GM18867 (cell line): ENCODE measurements around the gene PIGV.
"Not testable (repeated sequence)": the region's sequence is repeated elsewhere in the genome, so short reads cannot be mapped to it uniquely, and the experiment has no call there.

Experiments
- ATAC-seq: cut with Tn5 transposase; IDR thresholded peaks from one replicate; pipeline ENCODE4 v1.9.1; 2021; ENCODE audit warnings: mild to moderate bottlenecking, moderate library complexity; ENCODE audit not compliant: unreplicated experiment

Gene PIGV

DNA sequence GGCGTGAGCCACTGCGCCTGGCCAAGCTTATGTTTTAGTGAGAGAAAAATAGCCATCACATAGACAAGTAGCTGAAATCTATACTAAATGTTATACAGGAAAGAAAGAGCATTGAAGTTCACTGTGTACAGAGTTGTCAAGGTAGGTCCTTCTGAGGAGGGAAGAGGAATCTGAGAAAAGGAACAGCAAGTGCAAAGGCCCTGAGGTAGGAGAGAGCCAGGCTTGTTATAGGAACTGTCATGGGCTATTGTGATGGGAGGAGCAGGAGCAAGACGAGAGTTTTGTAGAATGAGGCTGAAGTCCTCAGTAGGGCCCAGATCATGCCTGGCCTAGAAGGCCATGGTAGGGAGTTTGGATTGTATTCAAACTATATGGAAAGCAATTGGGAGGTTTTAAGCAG, 43.3 kb downstream of the PIGV start:
- ATAC-seq, result no peak

DNA sequence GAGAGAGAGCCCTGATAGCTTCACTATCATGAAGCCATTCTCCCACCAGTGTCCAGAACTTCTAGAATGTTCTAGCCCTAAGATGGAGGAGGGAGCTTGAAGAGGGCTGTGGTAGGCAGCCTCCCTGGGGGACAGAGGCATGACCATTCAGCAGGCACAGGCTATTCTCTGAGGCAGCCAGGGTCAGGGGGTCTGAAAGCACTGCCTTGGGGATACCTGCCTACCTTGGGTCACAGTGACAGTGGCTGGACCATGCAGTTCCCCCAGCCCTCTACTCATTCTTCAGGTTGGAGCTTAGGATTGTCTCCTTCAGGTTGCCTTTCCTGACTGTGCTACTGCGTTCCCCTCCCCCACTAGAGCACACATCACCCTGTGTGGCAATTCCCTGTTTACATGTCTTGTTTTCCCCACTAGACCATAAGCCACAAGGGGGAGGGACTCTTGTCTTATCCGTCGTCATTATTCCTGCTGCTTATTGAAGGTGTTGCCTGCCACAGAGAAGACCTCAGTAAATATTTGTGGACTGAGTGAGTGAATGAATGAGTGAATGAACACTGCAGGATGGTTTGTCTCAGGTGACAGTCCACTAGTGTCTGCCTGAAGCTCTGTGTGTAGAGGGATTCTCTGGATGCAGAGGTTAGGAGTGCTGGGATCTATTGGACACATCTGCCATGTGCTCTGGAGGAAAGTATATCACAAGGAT, 43.9 kb downstream of the PIGV start:
- ATAC-seq, result no peak

DNA sequence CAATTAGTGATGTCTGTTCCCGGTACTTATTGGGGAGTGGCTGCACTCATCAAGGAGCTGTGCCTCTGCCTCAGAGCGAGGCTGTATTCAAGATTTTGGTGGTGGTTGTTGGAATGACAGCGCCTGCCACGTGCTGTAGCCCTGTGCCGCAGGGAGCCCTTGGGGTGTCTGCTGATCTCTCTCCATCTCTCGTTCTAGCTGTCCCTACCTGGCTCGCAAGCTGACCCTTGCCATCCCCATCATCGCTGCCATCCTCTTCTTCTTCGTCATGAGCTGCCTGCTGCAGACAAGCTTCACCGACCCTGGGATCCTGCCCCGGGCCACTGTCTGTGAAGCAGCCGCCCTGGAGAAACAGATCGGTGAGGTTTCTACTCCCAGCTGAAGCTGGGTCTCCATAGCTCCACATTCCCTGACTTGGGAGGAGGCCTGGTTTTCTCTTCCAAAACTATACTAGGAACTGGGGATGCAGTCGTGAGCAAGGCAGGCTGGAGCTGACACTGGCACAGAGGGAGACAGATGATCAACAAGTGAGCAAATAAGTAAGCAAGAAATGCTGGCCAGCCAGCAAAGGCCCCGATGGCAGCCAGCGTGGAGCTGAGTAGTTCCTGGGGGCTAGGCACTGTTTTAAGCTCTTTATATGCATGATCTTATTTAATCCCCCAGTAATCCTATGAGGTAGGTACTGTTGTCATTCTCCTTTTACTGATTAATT, 44.7 kb downstream of the PIGV start:
- no peak for ATAC-seq

DNA sequence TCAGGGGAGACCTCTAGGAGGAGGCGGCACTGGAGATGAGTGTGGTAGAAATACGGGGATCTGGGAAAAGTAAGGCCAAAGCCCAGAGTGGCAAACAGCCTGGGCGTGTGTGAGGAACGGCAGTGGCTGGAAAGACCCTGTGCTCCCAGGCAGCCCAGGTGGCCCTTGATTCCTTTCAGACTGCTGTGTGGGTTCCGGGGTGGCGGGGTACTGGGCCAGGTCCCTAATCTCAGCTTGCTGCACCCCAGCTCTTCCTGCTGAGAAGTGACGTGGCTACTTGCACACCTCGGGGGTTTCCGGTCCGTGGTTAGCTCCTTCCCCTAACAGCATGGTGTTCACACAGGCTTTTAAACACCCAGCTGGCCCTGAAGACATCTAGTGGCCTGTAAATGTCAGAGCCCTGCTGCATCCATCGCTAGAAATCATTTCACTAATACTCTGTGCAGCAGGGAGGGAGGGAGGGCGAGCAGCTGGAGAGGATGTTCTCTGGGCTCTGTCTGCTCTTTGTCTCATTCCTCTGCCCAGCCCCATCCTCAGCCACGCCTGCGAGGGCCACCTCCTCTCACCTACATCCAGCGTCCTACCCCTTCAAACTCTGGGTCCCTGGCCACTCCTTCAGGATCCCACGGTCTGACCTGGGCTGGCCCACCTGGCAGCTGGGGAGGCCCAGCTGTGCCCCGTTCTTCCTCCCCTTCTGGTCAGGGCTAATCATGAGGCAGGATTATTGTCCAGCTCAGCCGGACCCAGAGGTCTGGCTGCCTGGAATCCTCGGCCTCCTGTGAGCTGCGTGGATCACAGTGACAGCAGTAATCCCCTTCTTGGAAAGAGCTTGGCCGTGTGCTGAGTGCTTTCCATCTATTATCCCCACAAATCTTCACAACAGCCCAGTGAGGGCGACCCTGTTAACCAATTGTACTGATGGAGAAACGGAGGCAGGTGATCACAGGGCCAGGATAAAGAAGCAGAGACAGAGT, 46.0 kb downstream of the PIGV start:
- peak; percentile 83 for ATAC-seq

DNA sequence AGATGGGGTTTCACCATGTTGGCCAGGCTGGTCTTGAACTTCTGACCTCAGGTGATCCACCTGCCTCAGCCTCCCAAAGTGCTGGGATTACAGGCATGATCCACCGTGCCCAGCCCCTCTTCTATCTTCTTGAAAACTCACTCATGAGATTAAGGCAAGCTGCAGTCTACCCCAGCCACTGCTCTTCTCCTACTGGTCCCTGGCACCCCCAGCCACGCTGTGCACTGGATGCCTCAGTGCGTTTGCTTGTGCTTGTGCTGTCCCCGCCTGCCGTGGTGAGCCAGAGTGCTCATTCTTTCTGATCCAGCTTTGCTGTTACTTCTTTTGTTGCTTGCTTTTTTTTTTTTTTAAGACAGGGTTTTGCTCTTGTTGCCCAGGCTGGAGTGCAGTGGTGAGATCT, 49.9 kb downstream of the PIGV start:
- not testable (repeated sequence) for ATAC-seq

DNA sequence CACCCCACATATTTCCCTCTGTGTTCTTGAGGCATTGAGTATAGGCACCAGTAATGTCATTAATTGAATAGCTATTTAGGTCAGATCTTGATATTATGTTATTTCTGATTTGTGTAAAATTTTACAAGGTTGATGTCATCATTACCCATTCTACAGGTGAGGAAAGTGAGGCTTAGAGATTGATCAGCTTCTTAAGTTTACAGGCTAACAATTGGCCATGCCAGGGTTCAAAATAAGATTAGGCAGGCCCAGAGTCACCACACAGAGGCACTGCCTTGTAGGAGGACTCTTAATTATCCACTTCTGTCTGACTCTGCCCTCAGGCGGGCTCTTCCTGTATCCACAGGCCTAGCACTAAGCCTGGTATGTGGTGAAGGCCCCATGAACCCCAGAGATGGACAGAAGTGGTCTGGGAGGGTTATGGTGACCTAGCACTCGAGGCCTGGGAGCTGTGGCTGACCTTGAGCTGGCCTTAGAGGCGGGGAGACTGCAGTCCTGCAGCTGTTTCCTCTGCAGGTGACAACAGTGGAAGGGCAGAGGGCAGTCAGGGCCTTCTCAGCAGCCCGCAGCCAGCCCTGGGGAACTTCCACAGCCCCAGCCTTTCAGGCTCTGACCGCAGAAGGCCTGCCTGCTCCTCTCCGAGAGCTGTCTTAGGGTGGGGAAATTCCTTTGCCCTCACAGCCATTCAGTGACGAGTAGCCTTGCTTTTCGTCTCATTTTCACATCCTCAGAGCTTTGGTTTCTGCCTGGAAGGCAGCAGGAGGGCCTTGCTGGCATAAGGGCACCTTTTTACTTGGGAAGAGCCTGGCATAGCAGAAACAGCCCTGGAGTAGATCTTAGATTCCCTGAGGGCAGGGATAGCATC, 51.0 kb downstream of the PIGV start:
- peak; percentile 90 for ATAC-seq

DNA sequence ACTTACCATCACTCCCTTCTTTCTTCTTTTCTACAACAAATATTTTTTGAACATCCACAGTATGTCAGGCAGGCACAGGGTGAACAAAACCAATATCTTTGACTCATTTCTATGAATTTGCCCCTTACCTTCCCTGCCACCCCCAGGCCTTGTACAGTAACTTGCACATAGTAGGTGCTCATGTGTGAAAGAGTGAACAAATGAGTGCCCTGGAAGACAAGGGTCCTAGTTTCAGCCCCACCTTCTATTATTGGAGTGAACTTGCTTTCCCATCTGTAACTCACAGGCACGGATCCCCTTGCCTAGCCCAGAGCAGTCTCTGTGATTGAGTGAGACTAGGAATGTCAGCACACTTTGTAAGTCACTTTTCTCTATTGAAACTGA, 51.6 kb downstream of the PIGV start:
- ATAC-seq, result no peak

DNA sequence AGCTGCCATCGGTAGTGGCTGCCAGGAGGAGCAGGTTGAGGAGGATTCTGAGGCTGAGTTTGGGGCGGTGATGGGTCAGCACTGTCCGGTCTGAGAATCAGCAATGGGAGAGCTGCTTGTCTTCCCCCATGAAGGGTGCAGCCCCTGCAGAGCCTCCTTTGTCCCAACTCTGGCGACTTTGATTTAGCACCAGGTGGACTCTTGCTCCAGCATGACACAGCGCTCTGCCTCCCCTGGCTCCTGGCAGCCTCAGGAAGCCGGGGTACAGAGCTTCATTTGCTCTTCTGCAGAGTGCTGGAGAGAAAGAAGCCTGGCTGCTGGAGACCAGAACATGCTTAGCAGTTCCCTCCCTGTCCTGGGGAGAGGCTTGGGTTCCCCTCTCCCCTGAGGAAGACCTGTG, 52.0 kb downstream of the PIGV start:
- ATAC-seq, result no peak

DNA sequence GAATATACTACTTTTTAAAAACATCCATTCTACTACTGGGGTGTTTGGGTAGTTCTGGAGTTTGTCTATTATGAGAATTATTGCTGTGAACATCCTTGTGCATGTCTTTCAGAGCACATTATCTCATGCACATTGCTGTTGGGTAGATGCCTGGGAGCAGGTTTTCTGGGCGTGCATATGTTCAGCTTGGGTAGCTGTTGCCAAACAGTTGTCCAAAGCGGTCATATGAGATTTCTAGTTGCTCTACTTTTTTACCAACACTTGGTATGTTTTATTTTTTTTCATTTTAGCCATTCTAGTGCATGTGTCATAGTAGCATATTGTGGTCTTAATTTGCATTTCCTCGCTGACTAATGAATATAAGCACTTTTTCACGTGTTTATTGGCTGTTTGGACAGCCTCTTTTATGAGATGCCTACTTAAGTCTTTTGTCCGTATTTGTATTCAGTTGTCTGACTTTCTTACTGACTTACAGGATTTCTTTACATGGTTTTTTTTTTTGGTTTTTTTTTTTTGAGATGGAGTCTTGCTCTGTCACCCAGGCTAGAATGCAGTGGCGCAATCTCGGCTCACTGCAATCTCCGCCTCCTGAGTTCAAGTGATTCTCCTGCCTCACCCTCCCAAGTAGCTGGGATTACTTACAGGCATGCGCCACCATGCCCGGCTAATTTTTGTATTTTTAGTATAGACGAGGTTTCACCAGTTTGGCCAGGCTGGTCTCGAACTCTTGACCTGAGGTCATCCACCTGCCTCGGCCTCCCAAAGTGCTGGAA, 56.9 kb downstream of the PIGV start:
- no peak for ATAC-seq

DNA sequence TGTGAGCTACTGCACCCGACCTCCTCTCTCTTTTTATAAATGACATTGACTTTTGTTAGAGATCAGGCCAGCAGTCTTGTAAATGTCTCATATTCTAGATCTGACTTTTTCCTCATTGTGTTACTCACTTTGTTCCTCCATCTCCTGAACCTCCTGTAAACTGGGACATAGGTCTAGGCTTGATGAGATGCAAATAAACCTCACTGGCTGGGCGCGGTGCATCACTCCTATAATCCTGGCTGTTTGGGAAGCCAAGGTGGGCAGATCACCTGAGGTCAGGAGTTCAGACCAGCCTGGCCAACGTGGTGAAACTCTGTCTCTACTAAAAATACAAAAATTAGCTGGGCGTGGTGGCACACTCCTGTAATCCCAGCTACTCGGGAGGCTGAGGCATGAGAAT, 60.1 kb downstream of the PIGV start:
- not testable (repeated sequence) for ATAC-seq
